Activated CD8-positive, alpha-beta T cell treated with anti-CD3 and anti-CD28 coated beads for 36 hours (primary cell): ENCODE results near the gene FAM156A. TPM values are rescaled to one million over a fixed set of nuclear protein-coding genes. Genes with fewer than 3 reads are reported as not detected.
"Not testable (repeated sequence)": the region's sequence is repeated elsewhere in the genome, so short reads cannot be mapped to it uniquely, and the experiment has no call there.

Source experiments
- ATAC-seq: fragments of 200-7000 bp; cut with Tn5 transposase; one replicate; pipeline ENCODE4 v1.10.0; 2021; ENCODE audit warnings: mild to moderate bottlenecking, moderate library complexity
- CTCF ChIA-PET: fragments of 350-600 bp; sonication (Branson Sonifier 250); formaldehyde crosslinking; loops from one replicate; lab custom pipeline; 2021; ENCODE audit warnings: antibody characterized with exemption; lab: Charles Lee
- POLR2A ChIA-PET: fragments of 350-600 bp; sonication (Branson Sonifier 250); formaldehyde crosslinking; loops from one replicate; lab custom pipeline; 2021; ENCODE audit warnings: antibody characterized with exemption; lab: Charles Lee
- DNase-seq: peaks from one replicate; pipeline ENCODE4 v3.0.0-alpha.2; 2020
- H3K27ac Mint-ChIP-seq: one replicate; pipeline ENCODE4 v1.8.0; 2021; ENCODE audit warnings: mild to moderate bottlenecking, mixed read lengths
- H3K27me3 Mint-ChIP-seq: one replicate; pipeline ENCODE4 v1.8.0; 2021; ENCODE audit warnings: mixed read lengths
- H3K36me3 Mint-ChIP-seq: one replicate; pipeline ENCODE4 v1.8.0; 2021; ENCODE audit warnings: low read depth, mixed read lengths
- H3K4me1 Mint-ChIP-seq: one replicate; pipeline ENCODE4 v1.8.0; 2021; ENCODE audit warnings: low read depth, mixed read lengths
- H3K4me3 Mint-ChIP-seq: one replicate; pipeline ENCODE4 v1.8.0; 2021; ENCODE audit warnings: mild to moderate bottlenecking, moderate library complexity, mixed read lengths
- H3K9me3 Mint-ChIP-seq: one replicate; pipeline ENCODE4 v1.8.0; 2021; ENCODE audit warnings: mixed read lengths
- CTCF ChIP-seq: fragments of 200-600 bp; IDR thresholded peaks from one replicate; pipeline ENCODE4 v1.8.0; 2022; ENCODE audit warnings: antibody characterized with exemption, mild to moderate bottlenecking
- intact Hi-C: fragments of 100-400 bp; cut with micrococcal nuclease; formaldehyde crosslinking; loops from one replicate; pipeline ENCODE4 v1.10.0; 2022
- total RNA-seq, 2 experiments: library from RNA; stranded (reverse); gene quantifications; one replicate each; pipeline ENCODE4 v1.2.3, GENCODE V29; 2021

Gene FAM156A
- total RNA-seq, 2 experiments from 2014 or later: 20.6 to 21.0 TPM

- Mint-ChIP-seq H3K27ac (no peak overlapping the region), H3K27me3 (no peaks in the 10 kb centered on the region), H3K36me3 (no peaks in the 10 kb centered on the region), H3K4me3 (no peak overlapping the region), H3K9me3 (no peaks in the 10 kb centered on the region), H3K4me1 (peaks cover 23% of the 10 kb centered on the region)
- no peak for TF ChIP-seq CTCF
- ChIA-PET CTCF (interaction anchor here (1.5 to 1.8 kb wide), 2 partner anchors 10 to 13 kb away, joined by 7 to 8 read pairs; no protein-coding TSS in a partner anchor), POLR2A (no interaction called here)
- no peak for DNase-seq
- no peak for ATAC-seq
- intact Hi-C loops: no loop called here
These were observed 32.5 kb upstream of the FAM156A start for GRCh38 chrX:52990848-52991247.

- peak overlapping the region; percentile 82 for H3K27ac Mint-ChIP-seq
- peak; percentile 72 for DNase-seq
- peaks cover 22% of the 10 kb centered on the region for H3K4me1 Mint-ChIP-seq
- CTCF ChIA-PET: interaction anchor here (1.3 to 1.8 kb wide), 3 partner anchors 8 to 12 kb away, joined by 4 to 8 read pairs (median 7); no protein-coding TSS in a partner anchor
- POLR2A ChIA-PET, intact Hi-C loops, H3K4me3 Mint-ChIP-seq, H3K9me3 Mint-ChIP-seq, H3K27me3 Mint-ChIP-seq, H3K36me3 Mint-ChIP-seq: not testable (repeated sequence)
- TF ChIP-seq CTCF: peak; percentile 36
- ATAC-seq: peak; percentile 85
These were observed 31.8 kb upstream of the FAM156A start for GRCh38 chrX:52990011-52990631.

GRCh38 chrX:52988985-52989917 is 30.9 kb upstream of the FAM156A start:
- ChIA-PET POLR2A (no interaction called here), CTCF (interaction anchor here (1.3 to 1.8 kb wide), 3 partner anchors 9 to 12 kb away, joined by 4 to 8 read pairs (median 7); no protein-coding TSS in a partner anchor)
- H3K27me3 Mint-ChIP-seq: no peaks in the 10 kb centered on the region
- no peak overlapping the region for H3K4me3 Mint-ChIP-seq
- intact Hi-C loops: no loop called here
- DNase-seq (peak; percentile 18), ATAC-seq (peak; percentile 66)
- no peaks in the 10 kb centered on the region for H3K9me3 Mint-ChIP-seq
- H3K4me1 Mint-ChIP-seq: peaks cover 19% of the 10 kb centered on the region
- no peak overlapping the region for H3K27ac Mint-ChIP-seq
- TF ChIP-seq CTCF: no peak
- H3K36me3 Mint-ChIP-seq: no peaks in the 10 kb centered on the region

- Mint-ChIP-seq H3K36me3 (no peaks in the 10 kb centered on the region), H3K9me3 (no peaks in the 10 kb centered on the region), H3K27me3 (no peaks in the 10 kb centered on the region), H3K27ac (no peak overlapping the region), H3K4me1 (peaks cover 3% of the 10 kb centered on the region), H3K4me3 (no peak overlapping the region)
- POLR2A ChIA-PET: no interaction called here
- DNase-seq: no peak
- intact Hi-C loops: no loop called here
- TF ChIP-seq CTCF: no peak
- ATAC-seq: no peak
- CTCF ChIA-PET: no interaction called here
These were observed 25.1 kb upstream of the FAM156A start for GRCh38 chrX:52983321-52984000.
